GM21360 (cell line): ENCODE data around the gene SORCS2.

ENCODE experiments used
- ATAC-seq: cut with Tn5 transposase; IDR thresholded peaks from one replicate; pipeline ENCODE4 v1.9.1; 2021; ENCODE audit warnings: mild to moderate bottlenecking, moderate library complexity; ENCODE audit not compliant: unreplicated experiment

Gene SORCS2

GRCh38 chr4:7515390-7515902 is 323.1 kb downstream of the SORCS2 start:
- ATAC-seq = no peak

- no peak for ATAC-seq
Observed at GRCh38 chr4:7516096-7516772, 323.9 kb downstream of the SORCS2 start.

GRCh38 chr4:7516773-7517144 is 324.4 kb downstream of the SORCS2 start:
- ATAC-seq = no peak

GRCh38 chr4:7518871-7519637 is 326.7 kb downstream of the SORCS2 start:
- ATAC-seq = no peak

GRCh38 chr4:7519638-7520376 is 327.5 kb downstream of the SORCS2 start:
- no peak for ATAC-seq

GRCh38 chr4:7521666-7522065 is 329.3 kb downstream of the SORCS2 start:
- ATAC-seq = no peak

- no peak for ATAC-seq
Observed at GRCh38 chr4:7522452-7523220, 330.3 kb downstream of the SORCS2 start.

GRCh38 chr4:7523526-7523925 is 331.2 kb downstream of the SORCS2 start:
- ATAC-seq = no peak

GRCh38 chr4:7524064-7524682 is 331.8 kb downstream of the SORCS2 start:
- ATAC-seq = no peak

- no peak for ATAC-seq
Observed at GRCh38 chr4:7524843-7525242, 332.5 kb downstream of the SORCS2 start.

GRCh38 chr4:7526491-7526890 is 334.2 kb downstream of the SORCS2 start:
- ATAC-seq = no peak

GRCh38 chr4:7526929-7527535 is 334.7 kb downstream of the SORCS2 start:
- ATAC-seq = no peak

- ATAC-seq = no peak
Observed at GRCh38 chr4:7529368-7530080, 337.2 kb downstream of the SORCS2 start.

- no peak for ATAC-seq
Observed at GRCh38 chr4:7530082-7530481, 337.7 kb downstream of the SORCS2 start.

- no peak for ATAC-seq
Observed at GRCh38 chr4:7530932-7531639, 338.7 kb downstream of the SORCS2 start.

GRCh38 chr4:7531640-7531994 is 339.3 kb downstream of the SORCS2 start:
- ATAC-seq = no peak

- no peak for ATAC-seq
Observed at GRCh38 chr4:7532043-7532442, 339.7 kb downstream of the SORCS2 start.

GRCh38 chr4:7533267-7533666 is 340.9 kb downstream of the SORCS2 start:
- no peak for ATAC-seq

GRCh38 chr4:7535094-7535493 is 342.8 kb downstream of the SORCS2 start:
- ATAC-seq = no peak
